AG09309 (cell line): ENCODE results near the gene NR2C2.

Source experiments
- DNase-seq: peaks from one replicate; pipeline ENCODE4 v3.0.0-alpha.2; 2010; ENCODE audit warnings: low read depth
- H3K4me3 ChIP-seq: 2 replicates; pipeline ENCODE4 v1.5.1; 2011; ENCODE audit warnings: mild to moderate bottlenecking, low read depth, low read length, moderate library complexity; ENCODE audit not compliant: control insufficient read depth
- TF ChIP-seq, protein P1 (sequence below): IDR thresholded peaks from 2 replicates; pipeline ENCODE4 v1.5.1; 2011; ENCODE audit warnings: mild to moderate bottlenecking, low read depth, low read length, inconsistent platforms; ENCODE audit not compliant: insufficient read depth, control insufficient read depth; ENCODE audit errors: missing control alignments

NR2C2 gene

DNA sequence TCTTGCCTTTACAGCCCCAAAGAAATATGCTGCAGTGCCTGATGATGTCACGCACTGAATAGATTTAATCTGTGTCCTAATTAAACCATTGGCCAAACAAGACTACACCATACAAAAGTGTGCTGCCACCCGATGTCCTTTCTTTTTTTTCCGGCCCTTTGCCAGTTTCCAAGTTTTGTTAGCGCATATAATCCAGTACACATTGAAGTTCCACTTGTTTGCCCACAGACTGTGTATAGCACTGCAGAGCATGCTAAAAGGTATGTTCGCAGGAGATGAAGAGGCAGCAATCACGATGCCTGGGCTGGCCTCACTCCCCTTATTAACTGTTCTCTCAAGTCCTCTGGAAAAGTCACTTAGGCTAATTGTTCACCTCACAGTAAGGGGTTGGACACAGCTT is 90.9 kb downstream of the NR2C2 start:
- no peak for DNase-seq
- no peak overlapping the region for H3K4me3 ChIP-seq
- TF ChIP-seq, protein P1, sequence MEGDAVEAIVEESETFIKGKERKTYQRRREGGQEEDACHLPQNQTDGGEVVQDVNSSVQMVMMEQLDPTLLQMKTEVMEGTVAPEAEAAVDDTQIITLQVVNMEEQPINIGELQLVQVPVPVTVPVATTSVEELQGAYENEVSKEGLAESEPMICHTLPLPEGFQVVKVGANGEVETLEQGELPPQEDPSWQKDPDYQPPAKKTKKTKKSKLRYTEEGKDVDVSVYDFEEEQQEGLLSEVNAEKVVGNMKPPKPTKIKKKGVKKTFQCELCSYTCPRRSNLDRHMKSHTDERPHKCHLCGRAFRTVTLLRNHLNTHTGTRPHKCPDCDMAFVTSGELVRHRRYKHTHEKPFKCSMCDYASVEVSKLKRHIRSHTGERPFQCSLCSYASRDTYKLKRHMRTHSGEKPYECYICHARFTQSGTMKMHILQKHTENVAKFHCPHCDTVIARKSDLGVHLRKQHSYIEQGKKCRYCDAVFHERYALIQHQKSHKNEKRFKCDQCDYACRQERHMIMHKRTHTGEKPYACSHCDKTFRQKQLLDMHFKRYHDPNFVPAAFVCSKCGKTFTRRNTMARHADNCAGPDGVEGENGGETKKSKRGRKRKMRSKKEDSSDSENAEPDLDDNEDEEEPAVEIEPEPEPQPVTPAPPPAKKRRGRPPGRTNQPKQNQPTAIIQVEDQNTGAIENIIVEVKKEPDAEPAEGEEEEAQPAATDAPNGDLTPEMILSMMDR = no peak

DNA sequence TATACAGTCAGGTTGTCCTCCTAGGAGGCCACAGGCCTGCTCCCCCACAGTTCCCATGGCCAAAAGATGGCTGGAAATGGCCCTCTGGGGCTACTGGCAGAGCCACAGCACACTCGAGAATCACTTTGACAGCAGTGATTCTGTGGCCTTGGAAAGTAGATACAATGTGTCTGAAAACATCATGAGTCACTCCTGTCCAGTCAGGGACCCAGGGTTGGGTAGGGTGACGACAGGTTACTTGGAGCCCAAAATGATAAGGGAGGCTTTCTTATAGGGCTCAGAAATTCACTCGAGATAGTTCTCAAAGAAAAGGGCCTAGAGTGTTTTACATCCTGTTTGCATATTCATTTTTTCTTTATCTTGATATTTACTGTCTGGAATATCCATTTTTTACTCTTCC is 93.5 kb downstream of the NR2C2 start:
- no peak overlapping the region for H3K4me3 ChIP-seq
- TF ChIP-seq, protein P1 = no peak
- no peak for DNase-seq

DNA sequence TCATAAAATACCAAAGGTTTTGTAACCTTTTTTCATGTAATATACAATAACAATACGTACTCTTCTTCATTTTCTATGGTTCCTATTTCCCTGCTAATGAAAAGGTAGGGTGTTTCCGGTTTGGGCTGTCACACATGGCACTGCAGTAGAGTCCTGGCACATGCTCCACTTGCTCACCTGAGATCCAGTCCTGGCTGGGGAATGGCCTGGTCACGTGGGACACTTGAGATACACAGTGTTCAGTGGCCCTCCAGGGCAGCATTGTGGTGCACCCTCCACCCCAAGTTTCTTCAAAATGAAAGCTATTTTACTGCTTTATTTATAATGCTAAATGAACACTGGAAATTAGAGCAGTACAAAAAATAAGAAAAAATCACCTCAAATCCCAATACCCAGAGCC is 94.6 kb downstream of the NR2C2 start:
- H3K4me3 ChIP-seq = no peak overlapping the region
- TF ChIP-seq, protein P1 = no peak
- no peak for DNase-seq

DNA sequence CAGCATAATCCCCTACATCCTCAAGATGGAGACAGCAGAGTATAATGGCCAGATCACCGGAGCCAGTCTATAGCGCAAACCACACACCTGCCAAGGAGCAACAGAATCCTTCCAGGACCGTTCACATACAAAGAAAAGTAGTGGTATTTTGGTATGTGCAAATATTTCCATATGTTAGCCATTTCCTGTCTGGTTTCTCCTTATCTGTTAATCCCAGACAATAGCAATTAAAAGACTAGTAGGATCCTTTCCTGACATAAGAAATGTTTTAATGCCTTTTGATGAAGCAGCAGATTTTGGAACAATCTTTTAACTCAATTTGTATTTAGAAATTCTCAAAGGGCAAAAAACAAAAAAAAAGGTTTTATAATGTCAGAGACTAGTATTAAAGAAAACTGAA is 95.6 kb downstream of the NR2C2 start:
- no peak for DNase-seq
- TF ChIP-seq, protein P1 = no peak
- H3K4me3 ChIP-seq = no peak overlapping the region

DNA sequence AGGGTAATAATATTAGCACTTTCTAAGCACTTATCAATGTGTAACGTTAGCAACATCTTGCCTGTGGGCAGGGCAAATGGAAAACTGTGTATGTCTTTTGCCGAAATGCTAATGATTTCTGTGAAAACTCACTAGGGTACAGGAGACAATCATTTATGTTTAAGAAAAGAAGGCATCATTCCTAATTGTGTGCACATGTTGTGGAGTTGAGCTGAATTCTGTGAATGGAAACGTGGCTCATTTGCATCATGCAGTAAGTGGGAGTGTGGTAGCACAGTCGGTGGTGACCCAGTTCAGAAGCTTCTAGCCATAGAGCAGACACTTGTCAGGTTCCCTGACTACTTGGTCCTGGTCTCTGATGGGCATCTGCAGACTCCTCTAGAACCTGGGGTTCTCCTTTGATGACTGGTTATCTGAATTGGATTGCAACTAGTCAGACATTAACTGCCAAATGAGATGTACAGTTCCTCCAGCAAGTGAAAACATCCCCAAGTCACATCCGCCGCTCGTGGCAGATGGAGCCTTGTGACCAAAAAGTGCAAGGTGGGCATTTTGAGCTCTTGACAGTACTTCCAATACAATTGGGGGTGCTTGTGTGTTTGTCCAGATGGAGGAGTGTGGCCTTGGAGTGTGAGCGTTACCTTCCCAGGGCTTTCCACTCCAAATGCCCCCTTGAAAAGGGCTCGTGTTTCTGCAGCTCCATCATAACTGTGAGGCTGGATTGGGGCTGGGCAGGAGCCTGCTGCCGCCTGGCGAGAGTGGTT is 96.2 kb downstream of the NR2C2 start:
- no peak for DNase-seq
- H3K4me3 ChIP-seq = no peak overlapping the region
- TF ChIP-seq, protein P1 = no peak

DNA sequence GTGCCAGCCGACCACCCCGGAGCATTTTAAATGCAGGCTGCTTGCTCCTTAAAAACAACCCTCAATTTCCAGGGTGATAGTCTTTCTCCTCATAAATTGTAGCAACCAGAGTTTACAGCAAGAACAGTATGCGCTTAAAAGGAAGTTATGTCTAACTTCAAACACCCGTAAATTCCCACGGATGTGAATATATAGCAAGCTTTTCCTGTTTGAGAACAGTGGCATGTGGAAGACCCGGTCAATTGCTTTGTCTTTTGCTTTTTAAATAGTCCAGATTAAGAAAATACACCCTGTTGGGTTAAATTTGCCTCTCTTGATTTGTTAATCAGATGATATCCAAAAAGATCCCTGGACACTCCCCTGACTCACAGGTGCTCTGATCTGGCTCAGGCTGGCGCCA is 96.9 kb downstream of the NR2C2 start:
- TF ChIP-seq, protein P1 = no peak
- DNase-seq = no peak
- H3K4me3 ChIP-seq = no peak overlapping the region
